Gastroesophageal sphincter (tissue), 4 donors: ENCODE results near the gene STRN4. TPM values are rescaled to one million over a fixed set of nuclear protein-coding genes. Genes with fewer than 3 reads are reported as not detected.
A peak's percentile ranks its signal among the peaks of the same experiment; 100 is the strongest.

Experiments used
- ATAC-seq: fragments of 150-250 bp; one replicate; pipeline ENCODE4 v1.9.1; 2016; ENCODE audit warnings: mild to moderate bottlenecking, moderate library complexity
- H3K27ac ChIP-seq, 4 donors: fragments of 200-600 bp; sonication (generic) in 3 of 4; 1 replicate in 3 of 4; 2 replicates in 1 of 4; pipeline ENCODE4 v1.5.1; 2016 to 2019
- H3K27me3 ChIP-seq: fragments of 200-600 bp; sonication (generic); one replicate; pipeline ENCODE4 v1.5.1; 2019
- H3K36me3 ChIP-seq, 2 donors: fragments of 200-600 bp; sonication (generic); one replicate each; pipeline ENCODE4 v1.5.1; 2019; ENCODE audit warnings: control low read depth in 1 of 2
- H3K4me1 ChIP-seq, 3 donors: fragments of 200-600 bp; sonication (generic); 1 replicate in 2 of 3; 2 replicates in 1 of 3; pipeline ENCODE4 v1.5.1; 2016 to 2019; ENCODE audit warnings: control low read depth in 2 of 3
- H3K4me3 ChIP-seq, 2 donors: fragments of 200-600 bp; sonication (generic); one replicate each; pipeline ENCODE4 v1.5.1; 2019; ENCODE audit warnings: mild to moderate bottlenecking in 1 of 2, moderate library complexity in 1 of 2
- H3K9me3 ChIP-seq, 3 donors: fragments of 200-600 bp; sonication (generic); one replicate each; pipeline ENCODE4 v1.5.1; 2017 to 2019; ENCODE audit warnings: control low read depth in 2 of 3
- CTCF ChIP-seq, 4 experiments: fragments of 200-600 bp in 2 of 4; fragments of 450-650 bp in 2 of 4; sonication (generic) in 1 of 4; IDR thresholded peaks; one replicate each; pipeline ENCODE4 v1.5.1; 2017 to 2019; ENCODE audit warnings: antibody characterized with exemption in 4 of 4, mild to moderate bottlenecking in 2 of 4, moderate library complexity in 2 of 4
- EP300 ChIP-seq: sonication (generic); formaldehyde crosslinking; IDR thresholded peaks from one replicate; pipeline ENCODE4 v1.6.1; 2017; ENCODE audit warnings: antibody characterized with exemption, mild to moderate bottlenecking
- POLR2A ChIP-seq, 2 donors: fragments of 450-650 bp; IDR thresholded peaks; one replicate each; pipeline ENCODE4 v1.6.1; 2017; ENCODE audit warnings: antibody characterized with exemption in 2 of 2, mild to moderate bottlenecking in 2 of 2, moderate library complexity in 1 of 2
- POLR2AphosphoS5 ChIP-seq: sonication (generic); formaldehyde crosslinking; IDR thresholded peaks from one replicate; pipeline ENCODE4 v1.6.1; 2017; ENCODE audit warnings: antibody characterized with exemption
- WGBS, 2 donors: methylation state at CpG; one replicate each; pipeline ENCODE4 v1.1.5; 2018; ENCODE audit warnings: low coverage in 1 of 2; 5-methylcytosine and 5-hydroxymethylcytosine counted together
- total RNA-seq, 4 donors: library from RNA; depleted of rRNA; stranded (reverse); fragments of >200 nt; gene quantifications; one replicate each; pipeline ENCODE4 v1.1.0, GENCODE V29; 2016

STRN4 gene
- total RNA-seq, 4 donors from 2014 or later: 64.6 to 109 (median 90.4) TPM

DNA sequence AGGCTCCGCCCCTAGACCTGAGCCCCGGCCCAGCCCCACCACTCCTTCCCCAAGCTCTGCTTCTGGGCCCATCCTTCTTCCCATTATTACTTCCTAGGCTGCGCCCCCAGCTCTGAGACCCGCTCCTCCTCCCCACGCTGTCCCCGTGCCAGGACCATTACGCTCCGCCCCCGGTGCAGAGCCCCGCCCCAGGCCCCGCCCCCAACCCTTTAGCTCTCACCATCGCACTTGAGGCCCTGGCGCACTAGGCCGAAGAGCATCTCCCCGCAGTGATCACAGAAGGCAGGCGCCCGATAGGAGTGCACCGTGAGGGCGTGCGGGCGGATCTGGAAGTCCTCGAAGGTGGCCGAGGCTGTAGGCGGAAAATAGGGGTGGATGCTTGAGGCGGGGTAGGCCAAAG is 35.6 kb downstream of the STRN4 start:
- 81 to 96% methylated on average over 3 to 4 of the region's 25 CpGs for WGBS, 2 donors
- peaks cover 0 to 60% of the 10 kb centered on the region in 2 donors for H3K36me3 ChIP-seq
- H3K4me1 ChIP-seq: peaks cover 0 to 26% (median 11%) of the 10 kb centered on the region in 3 donors

GRCh38 chr19:46704379-46705076 is 41.7 kb downstream of the STRN4 start:
- H3K27me3 ChIP-seq: no peaks in the 10 kb centered on the region
- 29% methylated on average over 8 of the region's 21 CpGs; no CpG with 5 or more reads in 1 of the 2 donors for WGBS, 2 donors
- H3K4me1 ChIP-seq: no peaks in the 10 kb centered on the region
- H3K9me3 ChIP-seq: no peaks in the 10 kb centered on the region
- H3K27ac ChIP-seq: no peak overlapping the region
- peak in 3 of 4 experiments; percentile 92 to 97 (median 94) for TF ChIP-seq CTCF (IDR thresholded peaks at IDR 0.05)
- TF ChIP-seq POLR2A (IDR thresholded peaks at IDR 0.05): no peak
- peaks cover 0 to 90% of the 10 kb centered on the region in 2 donors for H3K36me3 ChIP-seq
- ATAC-seq: peak; percentile 62
- no peak overlapping the region for H3K4me3 ChIP-seq

More for the DNA sequence above, 35.6 kb downstream of the STRN4 start:
- Histone ChIP-seq H3K27ac (no peak overlapping the region), H3K27me3 (no peaks in the 10 kb centered on the region), H3K4me3 (no peak overlapping the region), H3K9me3 (no peaks in the 10 kb centered on the region)
- TF ChIP-seq POLR2AphosphoS5 (no peak), CTCF (IDR thresholded peaks at IDR 0.05) (no peak)
- no peak for ATAC-seq

DNA sequence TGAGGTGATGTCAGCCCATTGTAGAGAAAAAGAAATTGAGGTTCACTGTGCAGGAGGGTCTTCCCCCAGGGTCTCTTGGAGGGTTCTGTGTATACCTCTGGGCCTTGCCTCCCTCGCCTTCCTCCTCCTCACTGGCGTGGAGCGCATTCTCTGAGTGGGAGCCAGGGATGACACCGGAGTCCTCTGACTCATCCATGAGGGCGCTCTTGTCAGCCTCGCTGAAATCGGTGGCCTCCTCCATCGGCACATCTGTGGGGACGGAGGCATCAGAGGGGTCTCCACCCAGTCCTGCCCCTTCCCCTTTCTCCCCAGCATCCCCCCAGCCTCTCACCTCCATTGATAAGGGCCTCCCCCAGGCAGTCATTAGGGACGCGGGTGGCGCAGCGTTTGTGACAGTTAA is 45.5 kb downstream of the STRN4 start:
- Histone ChIP-seq H3K4me1 (peaks cover 0 to 16% (median 0%) of the 10 kb centered on the region in 3 donors), H3K27ac (no peak overlapping the region), H3K36me3 (peaks cover 0 to 85% of the 10 kb centered on the region in 2 donors), H3K4me3 (no peak overlapping the region), H3K9me3 (no peaks in the 10 kb centered on the region), H3K27me3 (no peaks in the 10 kb centered on the region)
- TF ChIP-seq POLR2A (IDR thresholded peaks at IDR 0.05) (no peak), CTCF (IDR thresholded peaks at IDR 0.05) (no peak), EP300 (no peak), POLR2AphosphoS5 (no peak)
- no peak for ATAC-seq
- 79 to 87% methylated on average over 3 to 6 of the region's 13 CpGs for WGBS, 2 donors

GRCh38 chr19:46698395-46699321 is 47.6 kb downstream of the STRN4 start:
- peak overlapping the region in 1 of 4 donors; percentile 24 for H3K27ac ChIP-seq
- TF ChIP-seq CTCF (IDR thresholded peaks at IDR 0.05): no peak
- no peak overlapping the region for H3K4me3 ChIP-seq
- no peaks in the 10 kb centered on the region for H3K9me3 ChIP-seq
- ATAC-seq: no peak
- 87 to 96% methylated on average over 4 to 6 of the region's 11 CpGs for WGBS, 2 donors
- H3K4me1 ChIP-seq: peaks cover 0 to 16% (median 0%) of the 10 kb centered on the region in 3 donors
- H3K27me3 ChIP-seq: no peaks in the 10 kb centered on the region
- peaks cover 0 to 93% of the 10 kb centered on the region in 2 donors for H3K36me3 ChIP-seq
